Measurements from ENCODE around the gene ADAM12.

Gene ADAM12

GRCh38 chr10:126022841-126023240, 365.4 kb downstream of the ADAM12 start:
- DNase-seq (ENCODE audit: low read depth in 2 of 2, low spot score in 1 of 2) = no peak

- DNase-seq (ENCODE audit: low read depth in 2 of 2, low spot score in 1 of 2) = no peak
Measured at GRCh38 chr10:126021833-126022500, 366.3 kb downstream of the ADAM12 start.

- no peak for DNase-seq (ENCODE audit: low read depth in 2 of 2, low spot score in 1 of 2)
Measured at GRCh38 chr10:126017961-126018560, 370.2 kb downstream of the ADAM12 start.

- DNase-seq (ENCODE audit: low read depth in 2 of 2, low spot score in 1 of 2) = no peak
Measured at GRCh38 chr10:126016882-126017281, 371.4 kb downstream of the ADAM12 start.

- no peak for DNase-seq (ENCODE audit: low read depth in 2 of 2, low spot score in 1 of 2)
Measured at GRCh38 chr10:126016156-126016805, 372.0 kb downstream of the ADAM12 start.

- DNase-seq (ENCODE audit: low read depth in 2 of 2, low spot score in 1 of 2) = no peak
Measured at GRCh38 chr10:126015413-126015812, 372.9 kb downstream of the ADAM12 start.

GRCh38 chr10:126014309-126014708, 374.0 kb downstream of the ADAM12 start:
- DNase-seq (ENCODE audit: low read depth in 2 of 2, low spot score in 1 of 2) = no peak

- no peak for DNase-seq (ENCODE audit: low read depth in 2 of 2, low spot score in 1 of 2)
Measured at GRCh38 chr10:126013489-126014281, 374.6 kb downstream of the ADAM12 start.

- no peak for DNase-seq (ENCODE audit: low read depth in 2 of 2, low spot score in 1 of 2)
Measured at GRCh38 chr10:126012485-126012884, 375.8 kb downstream of the ADAM12 start.

- no peak for DNase-seq (ENCODE audit: low read depth in 2 of 2, low spot score in 1 of 2)
Measured at GRCh38 chr10:126011995-126012394, 376.3 kb downstream of the ADAM12 start.

GRCh38 chr10:126009650-126010049, 378.6 kb downstream of the ADAM12 start:
- DNase-seq (ENCODE audit: low read depth in 2 of 2, low spot score in 1 of 2) = no peak

GRCh38 chr10:126006906-126007305, 381.4 kb downstream of the ADAM12 start:
- DNase-seq (ENCODE audit: low read depth in 2 of 2, low spot score in 1 of 2) = no peak

- DNase-seq (ENCODE audit: low read depth in 2 of 2, low spot score in 1 of 2) = no peak
Measured at GRCh38 chr10:126006264-126006663, 382.0 kb downstream of the ADAM12 start.

- DNase-seq (ENCODE audit: low read depth in 2 of 2, low spot score in 1 of 2) = no peak
Measured at GRCh38 chr10:126004752-126005151, 383.5 kb downstream of the ADAM12 start.

- no peak for DNase-seq (ENCODE audit: low read depth in 2 of 2, low spot score in 1 of 2)
Measured at GRCh38 chr10:126001576-126001975, 386.7 kb downstream of the ADAM12 start.

- no peak for DNase-seq (ENCODE audit: low read depth in 2 of 2, low spot score in 1 of 2)
Measured at GRCh38 chr10:125999694-126000093, 388.6 kb downstream of the ADAM12 start.

- no peak for DNase-seq (ENCODE audit: low read depth in 2 of 2, low spot score in 1 of 2)
Measured at GRCh38 chr10:125997586-125997985, 390.7 kb downstream of the ADAM12 start.

GRCh38 chr10:125995726-125996304, 392.5 kb downstream of the ADAM12 start:
- DNase-seq (ENCODE audit: low read depth in 2 of 2, low spot score in 1 of 2) = no peak

GRCh38 chr10:125994601-125995000, 393.7 kb downstream of the ADAM12 start:
- DNase-seq (ENCODE audit: low read depth in 2 of 2, low spot score in 1 of 2) = no peak

- no peak for DNase-seq (ENCODE audit: low read depth in 2 of 2, low spot score in 1 of 2)
Measured at GRCh38 chr10:125992254-125992653, 396.0 kb downstream of the ADAM12 start.

- no peak for DNase-seq (ENCODE audit: low read depth in 2 of 2, low spot score in 1 of 2)
Measured at GRCh38 chr10:125991392-125991791, 396.9 kb downstream of the ADAM12 start.

Measured in stimulated activated CD8-positive, alpha-beta memory T cell treated with anti-CD3 and anti-CD28 coated beads, Interleukin-4, amount 100 ng/mL, for 4 hours (primary cell).